Smooth muscle cell of the coronary artery (primary cell): Measurements from ENCODE around the gene GPN2. TPM values are rescaled to one million over a fixed set of nuclear protein-coding genes. Genes with fewer than 3 reads are reported as not detected.

ENCODE experiments used
- total RNA-seq: library from RNA; depleted of rRNA; stranded (reverse); fragments of >200 nt; gene quantifications from 2 replicates; pipeline ENCODE4 v1.2.3, GENCODE V29; 2014; ENCODE audit warnings: low replicate concordance

Gene GPN2
- total RNA-seq = 10.7 and 13.1 TPM in 2 replicates

DNA sequence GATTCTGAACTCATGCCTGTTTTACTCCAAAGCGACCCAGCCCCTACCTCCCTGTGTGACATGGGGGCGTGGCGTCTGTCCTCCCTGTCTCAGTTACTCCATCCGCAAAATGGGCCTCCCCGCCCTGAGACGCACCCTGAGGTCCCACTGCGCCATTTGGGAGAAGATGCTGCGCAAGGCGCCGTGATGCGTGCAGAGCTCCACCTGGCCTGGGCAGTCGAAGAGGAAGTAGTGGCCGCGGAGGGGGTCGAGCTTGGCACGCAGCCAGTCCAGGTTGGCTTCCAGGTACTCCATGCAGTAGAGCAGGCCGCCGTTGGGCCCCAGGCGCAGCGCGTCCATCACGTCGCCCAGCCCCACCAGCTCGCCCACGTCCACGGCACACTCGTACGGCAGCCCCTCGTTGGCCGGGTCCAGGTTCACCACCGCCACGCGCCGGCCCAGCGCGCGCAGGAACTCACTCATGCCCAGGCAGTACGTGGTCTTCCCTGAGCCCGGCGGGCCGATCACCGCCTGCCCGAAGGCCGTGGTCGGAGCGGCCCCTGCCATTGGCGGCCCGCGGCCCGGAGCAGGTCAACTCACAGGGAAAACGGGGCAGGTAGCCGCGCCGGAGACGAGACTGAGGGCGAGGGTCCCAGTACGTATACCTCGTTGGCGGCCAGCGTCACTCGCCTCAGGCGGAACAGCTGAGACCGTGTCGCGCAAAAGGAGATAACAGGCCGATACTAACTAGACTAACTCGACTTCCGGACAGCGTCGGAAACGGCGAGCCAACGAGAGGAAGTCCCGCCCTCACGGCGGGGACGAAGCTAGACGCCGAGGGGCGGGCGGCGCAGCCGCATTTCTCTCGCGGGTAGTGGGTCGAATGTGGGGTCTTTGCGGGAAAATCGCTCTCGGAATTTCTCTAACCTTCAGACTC, at the start of gene GPN2:
Gene GPN2, minus strand, starts transcription at position 733 of the 916 bp plus-strand sequence. Its CDS starts 187 bp downstream, at position 546.

DNA sequence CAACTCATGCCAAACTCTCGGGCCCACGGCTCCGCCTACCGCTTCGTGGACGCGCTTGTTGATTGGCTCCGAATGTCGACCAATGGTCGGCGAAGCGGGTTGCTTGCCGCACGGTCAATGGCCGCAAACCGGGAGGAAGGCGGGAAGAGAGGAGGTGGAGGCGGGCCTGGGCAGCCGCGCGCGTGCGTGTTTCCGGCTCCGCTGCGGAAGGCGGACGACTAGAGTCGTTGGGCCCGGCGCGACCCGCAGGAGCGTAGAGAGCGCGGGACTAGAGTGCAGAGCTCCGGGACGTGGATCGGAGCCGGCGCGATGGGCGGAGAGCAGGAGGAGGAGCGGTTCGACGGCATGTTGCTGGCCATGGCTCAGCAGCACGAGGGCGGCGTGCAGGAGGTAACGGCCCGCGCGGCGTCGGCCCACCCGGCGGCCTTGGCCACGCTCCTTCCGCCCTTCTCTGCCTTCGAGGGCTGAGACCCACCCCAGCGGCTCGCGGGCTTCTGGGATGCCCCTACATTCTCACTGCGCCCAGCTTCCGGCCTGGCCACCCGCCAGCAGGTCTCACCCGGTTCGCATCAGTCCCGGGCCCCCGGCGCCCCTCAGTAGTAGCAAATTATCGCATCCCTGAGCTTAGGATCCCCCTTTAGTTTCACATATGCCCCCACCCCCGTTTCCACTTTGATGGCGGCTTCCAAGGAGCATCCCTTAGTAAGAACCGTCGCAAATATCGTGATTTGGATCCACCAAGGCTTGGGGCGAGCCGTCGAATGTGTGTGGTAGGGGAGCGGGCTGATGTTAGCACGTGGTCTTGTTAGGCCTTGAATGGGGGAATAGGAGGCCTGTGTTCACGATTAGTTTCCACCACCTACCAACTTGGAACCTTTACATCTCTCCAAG, 31.7 kb upstream of the GPN2 start, which contains the start of gene NUDC:
Gene NUDC, plus strand, starts transcription at position 204 of the 891 bp plus-strand sequence. Its CDS starts 106 bp downstream, at position 310.

DNA sequence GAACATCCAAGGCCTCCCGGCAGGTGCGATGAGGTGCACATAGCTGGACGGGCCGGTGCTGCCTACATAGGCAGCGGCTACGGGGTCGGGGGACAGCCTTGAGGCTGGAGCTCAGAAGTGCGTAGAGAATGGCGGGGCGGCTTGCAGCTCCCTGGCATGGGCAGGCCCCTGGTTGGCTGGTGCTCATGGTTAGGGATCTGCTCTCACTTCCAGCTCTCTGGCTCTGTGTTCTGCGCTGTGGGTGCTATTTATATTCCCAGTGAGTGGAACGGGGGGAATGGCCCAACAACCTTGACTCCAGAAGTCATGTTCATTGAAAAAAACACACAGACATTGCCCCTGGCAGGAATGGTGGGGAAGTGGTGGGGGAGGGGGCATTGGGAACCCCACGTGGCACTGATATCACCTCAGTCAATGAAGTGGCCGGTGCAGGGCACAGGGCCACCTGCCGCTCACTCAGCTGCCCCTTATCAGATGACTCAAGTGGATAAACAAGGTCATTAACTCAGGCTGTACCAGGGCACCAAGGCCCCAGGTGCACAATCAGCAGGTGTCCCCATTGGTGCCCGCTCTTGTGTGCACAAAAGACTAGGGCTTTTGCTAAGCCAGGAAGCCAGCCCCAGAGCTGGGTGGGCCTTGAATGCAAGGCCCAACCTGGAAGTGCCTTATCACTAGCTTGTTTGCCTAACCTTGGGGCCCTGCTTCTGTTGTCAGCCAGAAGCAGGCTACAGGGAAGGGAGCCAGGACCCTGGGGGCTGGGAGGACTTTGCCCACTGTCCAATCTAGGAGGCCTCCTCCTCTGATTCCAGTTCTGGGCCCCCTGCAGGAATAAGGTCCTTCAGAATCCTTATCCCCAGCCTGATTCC, 23.9 kb upstream of the GPN2 start, which contains the start of gene NR0B2:
Gene NR0B2, minus strand, starts transcription at position 222 of the 866 bp plus-strand sequence. Its CDS starts 35 bp downstream, at position 187.

DNA sequence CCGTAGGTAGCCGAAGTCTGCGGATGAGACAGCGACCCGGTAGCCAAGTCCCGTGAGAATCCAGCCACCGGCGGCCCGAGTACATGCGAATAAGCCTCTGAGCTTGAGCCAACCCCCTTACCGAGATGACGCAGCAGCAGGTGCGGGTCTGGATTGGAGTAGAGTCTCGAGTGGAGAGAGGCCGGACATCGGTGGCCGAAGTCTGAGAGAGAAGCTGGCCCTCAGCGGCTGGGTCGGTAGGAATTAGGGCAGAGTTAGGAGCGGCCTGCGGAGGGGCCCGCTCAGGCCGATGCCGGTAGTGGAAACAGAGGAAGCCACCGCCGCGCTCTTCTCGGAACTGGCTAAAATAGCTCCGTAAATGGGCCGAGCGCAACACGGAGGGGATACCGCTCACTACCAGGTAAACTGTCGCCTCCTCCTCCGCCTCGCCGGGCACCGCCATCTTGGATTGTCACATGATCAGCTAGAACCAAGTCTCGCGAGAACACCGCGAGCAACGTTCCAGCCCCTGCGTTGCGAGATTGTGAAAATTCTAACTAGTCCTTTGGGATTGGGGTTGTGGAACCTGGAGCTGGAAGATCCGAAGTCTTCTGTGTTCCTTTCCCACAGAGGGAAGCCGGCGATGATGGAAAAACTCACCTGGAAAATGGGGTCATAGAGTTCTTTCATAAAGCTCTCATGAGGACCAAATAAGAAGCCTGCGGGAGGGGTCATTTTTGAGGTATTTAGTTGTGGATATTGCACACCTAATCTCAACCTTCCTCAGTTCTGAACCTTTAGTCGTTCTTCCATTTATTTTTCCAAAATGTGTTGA, 10.1 kb upstream of the GPN2 start, which contains the start of gene GPATCH3:
Gene GPATCH3, minus strand, starts transcription at position 467 of the 814 bp plus-strand sequence. Its CDS starts 25 bp downstream, at position 442.

GRCh38 chr1:26862781-26863684, 27.1 kb downstream of the GPN2 start, which contains the start of gene SFN:
Gene SFN, plus strand, starts transcription at chr1:26863149. Its CDS starts 64 bp downstream, at chr1:26863213.

GRCh38 chr1:26826261-26827105, 63.6 kb downstream of the GPN2 start, which contains the start of gene ZDHHC18:
Gene ZDHHC18, plus strand, starts transcription at chr1:26826688. Its CDS starts 117 bp downstream, at chr1:26826805.

Other genes starting within 250 kb of the GPN2 start
- 6.3 and 8.3 TPM in 2 replicates for gene ARID1A, start 194.3 kb downstream of the GPN2 start, total RNA-seq
- gene PIGV, start 102.3 kb downstream of the GPN2 start, total RNA-seq = 6.0 and 11.4 TPM in 2 replicates
- gene ZDHHC18, start 63.6 kb downstream of the GPN2 start, total RNA-seq = 4.1 and 6.4 TPM in 2 replicates
- 0.23 and 2.3 TPM in 2 replicates for gene SFN, start 27.1 kb downstream of the GPN2 start, total RNA-seq
- gene GPATCH3, start 10.2 kb upstream of the GPN2 start, total RNA-seq = 8.3 and 10.9 TPM in 2 replicates
- not detected in 2 replicates for gene NR0B2, start 23.7 kb upstream of the GPN2 start, total RNA-seq
- 31.3 and 49.4 TPM in 2 replicates for gene NUDC, start 31.5 kb upstream of the GPN2 start, total RNA-seq
- not detected in 2 replicates for gene KDF1, start 70.2 kb upstream of the GPN2 start, total RNA-seq
- gene TRNP1, start 103.4 kb upstream of the GPN2 start, total RNA-seq = 5.3 and 11.7 TPM in 2 replicates
- gene TENT5B, start 122.6 kb upstream of the GPN2 start, total RNA-seq = 3.7 and 3.9 TPM in 2 replicates